22Rv1 (cell line): ENCODE results near the gene RCOR3.
A peak's percentile ranks its signal among the peaks of the same experiment; 100 is the strongest.

Experiments
- H3K27ac ChIP-seq: fragments of 450-650 bp; 2 replicates; pipeline ENCODE4 v1.5.1; 2017
- CTCF ChIP-seq: fragments of 450-650 bp; IDR thresholded peaks from 2 replicates; pipeline ENCODE4 v1.5.1; 2017; ENCODE audit warnings: mild to moderate bottlenecking
- ZFX ChIP-seq: fragments of 450-650 bp; IDR thresholded peaks from 2 replicates; pipeline ENCODE4 v1.6.1; 2017; ENCODE audit warnings: antibody characterized with exemption, borderline replicate concordance

The RCOR3 gene

GRCh38 chr1:211279340-211279739, 20.2 kb downstream of the RCOR3 start:
- no peak overlapping the region for H3K27ac ChIP-seq
- TF ChIP-seq CTCF (no peak), ZFX (no peak)

GRCh38 chr1:211280910-211281309, 21.7 kb downstream of the RCOR3 start:
- no peak for TF ChIP-seq ZFX
- no peak for TF ChIP-seq CTCF
- peak overlapping the region; percentile 18; the same call in 1 of the 2 replicates for H3K27ac ChIP-seq

- H3K27ac ChIP-seq = peak overlapping the region; percentile 18; the same call in 1 of the 2 replicates
- no peak for TF ChIP-seq CTCF
- TF ChIP-seq ZFX = no peak
Observed at GRCh38 chr1:211281320-211282022, 22.3 kb downstream of the RCOR3 start.

GRCh38 chr1:211282023-211282373, 22.8 kb downstream of the RCOR3 start:
- H3K27ac ChIP-seq = no peak overlapping the region
- TF ChIP-seq ZFX (no peak), CTCF (no peak)

GRCh38 chr1:211285196-211285595, 26.0 kb downstream of the RCOR3 start:
- TF ChIP-seq CTCF (no peak), ZFX (no peak)
- H3K27ac ChIP-seq = no peak overlapping the region

GRCh38 chr1:211287218-211287617, 28.1 kb downstream of the RCOR3 start:
- H3K27ac ChIP-seq = no peak overlapping the region
- no peak for TF ChIP-seq ZFX
- TF ChIP-seq CTCF = no peak

GRCh38 chr1:211292411-211292810, 33.2 kb downstream of the RCOR3 start:
- TF ChIP-seq CTCF (no peak), ZFX (no peak)
- H3K27ac ChIP-seq = no peak overlapping the region
